Germinal center (tissue), 1 donor: ENCODE measurements around the gene PLGRKT.

Experiments used
- DNase-seq: peaks from one replicate; pipeline ENCODE4 v3.0.0; 2012; ENCODE audit warnings: mixed read lengths, low spot score

Gene PLGRKT

DNA sequence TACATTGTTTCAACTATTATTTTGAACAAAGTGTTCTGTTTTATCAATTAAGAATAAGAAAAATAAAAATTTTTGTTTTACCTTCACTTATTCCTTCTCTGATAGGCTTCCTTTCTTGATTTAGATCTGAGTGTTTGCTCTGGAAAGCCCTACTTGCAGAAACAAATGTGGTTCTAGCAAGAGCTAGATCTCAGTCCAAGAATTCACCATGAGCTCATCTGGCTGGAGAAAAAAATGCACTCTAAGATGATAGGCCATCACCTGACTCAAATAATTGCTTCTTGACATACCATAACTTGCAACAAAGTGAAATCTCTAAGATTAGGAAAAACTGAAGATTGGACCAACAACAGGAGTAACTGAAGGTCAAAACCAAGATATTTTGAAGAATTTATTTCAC is 126.9 kb downstream of the PLGRKT start:
- no peak for DNase-seq
